Putamen (tissue), 1 donor: Measurements from ENCODE around the gene LFNG.
A peak's percentile ranks its signal among the peaks of the same experiment; 100 is the strongest.

ENCODE experiments used
- DNase-seq: peaks from one replicate; pipeline ENCODE4 v3.0.0-alpha.2; 2016; ENCODE audit warnings: low spot score

Gene LFNG

DNA sequence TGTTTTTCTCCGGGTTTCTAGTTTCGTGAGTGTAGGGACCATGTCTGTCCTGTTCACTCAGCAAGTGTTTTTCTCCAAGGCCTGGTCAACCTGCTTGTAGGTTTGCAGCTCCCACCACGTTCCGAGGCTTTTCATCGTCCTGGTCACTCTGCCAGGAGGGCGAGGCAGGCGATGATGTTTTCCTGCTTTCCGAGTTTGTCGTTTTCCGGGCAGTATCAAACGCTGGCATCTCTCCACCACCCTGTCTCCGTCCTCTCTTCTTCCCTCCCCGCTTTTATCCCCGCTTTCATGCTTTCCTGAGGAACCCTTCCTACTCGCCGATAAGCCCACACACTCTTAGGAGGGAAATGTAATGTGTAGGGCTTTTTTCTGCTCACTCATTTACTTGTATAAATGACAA lies 50.4 kb downstream of the LFNG start:
- DNase-seq = no peak

GRCh38 chr7:2571409-2571808 lies 51.8 kb downstream of the LFNG start:
- no peak for DNase-seq

DNA sequence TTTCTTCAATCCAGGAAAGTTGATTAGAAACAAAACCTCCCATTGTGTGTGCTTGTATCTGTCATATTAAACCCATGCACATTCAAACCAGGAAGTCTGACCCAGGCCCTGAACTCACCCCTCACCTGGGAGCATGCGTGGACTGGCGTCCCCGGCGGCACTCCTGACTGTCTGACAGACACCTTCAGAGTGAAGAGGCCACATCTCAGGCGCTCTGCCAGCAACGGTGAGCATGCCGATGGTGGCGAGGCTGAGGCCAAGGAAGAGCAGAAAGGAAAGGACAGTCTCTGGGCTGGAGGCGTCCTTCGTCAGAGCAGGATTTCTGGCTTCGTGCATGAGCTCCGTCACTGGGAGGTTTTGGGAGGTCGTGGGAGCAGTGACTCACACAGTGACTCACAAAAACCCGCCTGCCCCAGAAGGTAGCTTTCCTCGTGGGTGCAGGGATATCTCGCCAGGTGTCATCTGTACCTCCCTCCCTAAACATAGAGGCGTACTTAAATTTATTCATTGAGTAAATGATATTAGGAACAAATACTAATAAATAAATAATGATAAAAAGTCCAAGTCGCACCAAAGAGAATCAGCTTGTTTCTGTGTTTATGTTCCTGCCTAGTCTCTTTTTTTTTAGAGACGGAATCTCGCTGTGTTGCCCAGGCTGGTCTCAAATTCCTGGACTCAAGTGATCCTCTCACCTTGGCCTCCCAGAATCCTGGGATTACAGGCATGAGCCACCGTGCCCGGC lies 52.7 kb downstream of the LFNG start:
- peak; percentile 75 for DNase-seq

DNA sequence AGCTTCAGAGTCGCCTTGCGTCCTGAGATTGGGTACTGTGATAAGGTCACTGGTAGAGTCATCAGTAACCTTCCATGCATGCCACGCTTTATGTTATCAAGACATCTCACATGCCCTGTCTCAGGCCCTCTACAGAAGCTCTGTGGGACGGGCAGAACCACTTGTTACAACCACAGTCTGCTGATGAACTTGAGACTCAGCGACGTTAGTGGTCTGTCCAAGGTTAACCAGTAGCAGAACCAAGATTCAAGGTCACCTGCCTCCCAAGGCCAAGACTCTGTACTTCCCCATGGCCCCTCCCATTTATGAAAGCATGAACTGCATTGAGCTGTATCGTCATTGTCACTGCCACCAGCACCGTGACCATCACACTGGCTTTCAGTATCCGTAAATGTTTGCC lies 54.2 kb downstream of the LFNG start:
- no peak for DNase-seq

DNA sequence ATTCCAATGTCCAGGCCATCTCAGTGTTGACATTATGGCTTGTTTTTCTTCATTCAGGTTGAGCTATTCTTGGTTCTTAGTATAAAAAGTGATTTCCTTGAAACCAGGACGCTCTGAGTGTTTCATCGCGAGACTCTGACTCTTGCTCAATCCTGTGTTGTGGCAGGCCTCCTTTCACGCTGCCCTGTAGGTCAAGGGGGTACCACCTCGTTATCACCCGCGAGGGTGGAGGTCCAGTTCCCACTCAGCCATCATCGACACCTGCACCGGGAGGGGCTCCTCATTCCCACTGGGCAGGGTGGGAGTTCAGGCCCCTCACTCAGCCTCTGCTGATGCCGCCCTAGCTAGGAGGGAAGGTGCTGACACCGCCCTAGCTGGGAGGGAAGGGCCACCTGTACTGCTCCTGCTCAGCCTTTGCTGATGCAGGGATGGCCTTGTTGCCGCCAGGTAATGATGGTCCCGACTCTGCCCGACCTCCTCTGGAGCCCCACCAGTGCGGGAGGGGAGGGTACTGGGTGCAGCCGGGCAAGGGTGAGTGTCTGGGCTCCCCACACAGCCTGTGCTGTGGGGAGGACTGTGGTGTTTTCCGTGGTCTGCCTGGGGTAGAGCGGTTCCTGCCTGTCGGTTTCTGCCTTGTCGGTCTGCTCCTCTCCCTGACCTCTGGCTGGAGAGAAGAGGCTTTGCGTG lies 55.6 kb downstream of the LFNG start:
- no peak for DNase-seq

DNA sequence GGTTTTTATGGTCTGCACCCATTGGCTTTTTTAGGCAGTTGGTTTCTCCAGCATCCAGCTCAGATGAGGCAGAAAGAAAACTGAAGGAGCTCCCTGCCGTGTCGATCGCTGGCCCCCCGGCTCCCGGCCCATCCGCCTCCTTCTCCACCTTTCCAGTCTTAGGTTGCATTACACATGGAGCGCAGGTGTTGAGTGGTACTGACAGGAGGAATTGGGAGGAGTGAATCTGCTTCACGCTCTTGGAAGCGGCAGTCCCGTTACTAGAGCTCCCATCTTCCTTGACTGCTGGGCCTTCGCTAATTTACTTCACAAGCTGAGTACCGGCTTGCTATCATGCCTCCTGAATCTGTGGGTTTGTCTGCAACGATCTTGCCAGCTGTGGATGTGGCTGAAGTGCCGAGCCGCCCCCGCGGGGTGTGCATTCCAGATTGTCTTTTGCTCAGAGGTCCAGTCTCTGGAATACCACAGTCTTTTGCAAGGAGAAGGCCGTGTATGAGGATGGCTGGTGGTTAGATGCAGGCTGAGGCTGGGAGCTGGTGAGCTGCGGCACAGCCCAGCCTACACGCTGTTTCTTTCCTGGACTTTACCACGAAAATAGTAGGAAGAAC lies 56.3 kb downstream of the LFNG start:
- DNase-seq = no peak

DNA sequence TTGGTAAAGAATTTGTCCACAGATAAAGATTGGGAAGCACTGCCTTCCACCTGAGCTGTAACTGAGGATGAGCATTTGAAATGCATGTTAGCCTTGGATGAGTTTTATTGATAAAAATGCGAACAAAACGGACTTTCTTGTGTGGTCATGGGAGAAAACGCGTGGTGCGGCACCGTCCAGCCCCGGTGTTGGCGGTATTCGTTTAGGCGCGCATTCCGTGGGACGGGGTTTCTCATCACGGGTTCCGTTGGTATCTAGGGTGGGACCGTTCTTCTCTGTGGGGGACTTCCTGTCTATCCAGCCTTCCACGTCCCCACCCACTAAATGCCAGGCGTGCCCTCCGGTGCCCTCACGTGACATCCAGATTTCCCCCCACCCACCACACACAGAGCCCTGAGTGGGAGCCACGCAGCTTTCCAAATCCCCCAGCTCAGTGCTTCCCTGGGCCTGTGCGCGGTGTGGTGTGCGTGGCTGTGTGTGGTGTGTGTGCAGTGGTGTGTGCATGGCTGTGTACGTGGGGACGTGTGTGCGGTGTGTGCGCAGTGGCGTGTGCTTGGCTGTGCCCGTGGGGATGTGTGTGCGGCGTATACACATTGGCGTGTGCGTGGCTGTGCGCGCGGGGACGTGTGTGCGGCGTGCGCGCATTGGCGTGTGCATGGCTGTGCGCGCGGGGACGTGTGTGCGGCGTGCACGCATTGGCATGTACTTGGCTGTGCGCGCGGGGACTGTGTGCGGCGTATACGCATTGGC lies 57.3 kb downstream of the LFNG start:
- DNase-seq = no peak
